H9 (cell line): Measurements from ENCODE around the gene UQCRHL. TPM values are rescaled to one million over a fixed set of nuclear protein-coding genes. Genes with fewer than 3 reads are reported as not detected.
A peak's percentile ranks its signal among the peaks of the same experiment; 100 is the strongest.

ENCODE experiments used
- DNase-seq: peaks from one replicate; pipeline ENCODE4 v3.0.0-alpha.2; 2017
- H2AFZ ChIP-seq: one replicate; pipeline ENCODE4 v1.6.1; 2013; ENCODE audit warnings: mild to moderate bottlenecking, low read length, control low read depth, moderate library complexity
- H2AK5ac ChIP-seq: 2 replicates; pipeline ENCODE4 v1.6.1; 2013; ENCODE audit warnings: low read length, control low read depth, mixed read lengths; ENCODE audit not compliant: insufficient read length
- H2BK120ac ChIP-seq: one replicate; pipeline ENCODE4 v1.6.1; 2013; ENCODE audit warnings: low read depth, mild to moderate bottlenecking, low read length, control low read depth, inconsistent platforms; ENCODE audit not compliant: poor library complexity, severe bottlenecking
- H2BK12ac ChIP-seq: 2 replicates; pipeline ENCODE4 v1.6.1; 2013; ENCODE audit warnings: low read length, control low read depth, mixed read lengths, low read depth; ENCODE audit not compliant: insufficient read length
- H2BK15ac ChIP-seq: 2 replicates; pipeline ENCODE4 v1.6.1; 2013; ENCODE audit warnings: low read depth, low read length, control low read depth
- H2BK20ac ChIP-seq: one replicate; pipeline ENCODE4 v1.6.1; 2013; ENCODE audit warnings: low read depth, mild to moderate bottlenecking, low read length, control low read depth, inconsistent platforms; ENCODE audit not compliant: poor library complexity, severe bottlenecking
- H2BK5ac ChIP-seq: 2 replicates; pipeline ENCODE4 v1.6.1; 2013; ENCODE audit warnings: low read length, control low read depth, mixed read lengths; ENCODE audit not compliant: insufficient read length
- H3K14ac ChIP-seq: 2 replicates; pipeline ENCODE4 v1.6.1; 2013; ENCODE audit warnings: low read length, control low read depth; ENCODE audit not compliant: insufficient read depth
- H3K18ac ChIP-seq: 2 replicates; pipeline ENCODE4 v1.6.1; 2013; ENCODE audit warnings: low read depth, mild to moderate bottlenecking, mixed read lengths, low read length, control low read depth; ENCODE audit not compliant: insufficient read length
- H3K23ac ChIP-seq: 2 replicates; pipeline ENCODE4 v1.6.1; 2013; ENCODE audit warnings: low read length, control low read depth, mixed read lengths, low read depth; ENCODE audit not compliant: insufficient read length
- H3K23me2 ChIP-seq: 2 replicates; pipeline ENCODE4 v1.6.1; 2013; ENCODE audit warnings: low read depth, mild to moderate bottlenecking, mixed read lengths, low read length, control low read depth; ENCODE audit not compliant: insufficient read length, poor library complexity, severe bottlenecking
- H3K27ac ChIP-seq: 2 replicates; pipeline ENCODE4 v1.5.1; 2013; ENCODE audit warnings: low read length, control low read depth, mixed read lengths, low read depth; ENCODE audit not compliant: insufficient read length
- H3K27me3 ChIP-seq: 2 replicates; pipeline ENCODE4 v1.6.1; 2013; ENCODE audit warnings: low read length, control low read depth, inconsistent platforms; ENCODE audit not compliant: insufficient read depth
- H3K4ac ChIP-seq: 2 replicates; pipeline ENCODE4 v1.6.1; 2013; ENCODE audit warnings: low read depth, mild to moderate bottlenecking, control low read depth, inconsistent platforms, low read length, moderate library complexity
- H3K4me1 ChIP-seq: 2 replicates; pipeline ENCODE4 v1.6.1; 2013; ENCODE audit warnings: low read length, control low read depth, inconsistent platforms; ENCODE audit not compliant: insufficient read depth
- H3K4me2 ChIP-seq: 2 replicates; pipeline ENCODE4 v1.6.1; 2013; ENCODE audit warnings: low read length, control low read depth, mixed read lengths; ENCODE audit not compliant: insufficient read length, insufficient read depth
- H3K56ac ChIP-seq: 2 replicates; pipeline ENCODE4 v1.6.1; 2013; ENCODE audit warnings: low read depth, mild to moderate bottlenecking, mixed read lengths, low read length, control low read depth; ENCODE audit not compliant: insufficient read length
- H3K79me1 ChIP-seq: 2 replicates; pipeline ENCODE4 v1.6.1; 2013; ENCODE audit warnings: low read depth, mild to moderate bottlenecking, moderate library complexity, low read length, control low read depth, inconsistent platforms; ENCODE audit not compliant: insufficient read depth, poor library complexity, severe bottlenecking
- H3K79me2 ChIP-seq: 2 replicates; pipeline ENCODE4 v1.6.1; 2013; ENCODE audit warnings: low read length, control low read depth, inconsistent platforms; ENCODE audit not compliant: insufficient read depth
- H3K9ac ChIP-seq: 2 replicates; pipeline ENCODE4 v1.6.1; 2013; ENCODE audit warnings: low read length, control low read depth, mixed read lengths; ENCODE audit not compliant: insufficient read length; ENCODE audit errors: extremely low read depth
- H3K9me3 ChIP-seq: one replicate; pipeline ENCODE4 v1.6.1; 2013; ENCODE audit warnings: low read depth, low read length, inconsistent platforms; ENCODE audit not compliant: control insufficient read depth
- H3T11ph ChIP-seq: one replicate; pipeline ENCODE4 v1.6.1; 2013; ENCODE audit warnings: mild to moderate bottlenecking, low read length, control low read depth, inconsistent platforms
- H4K20me1 ChIP-seq: one replicate; pipeline ENCODE4 v1.6.1; 2013; ENCODE audit not compliant: control insufficient read depth, insufficient read length, insufficient read depth
- H4K5ac ChIP-seq: 2 replicates; pipeline ENCODE4 v1.6.1; 2013; ENCODE audit warnings: low read depth, mild to moderate bottlenecking, mixed read lengths, low read length, control low read depth; ENCODE audit not compliant: insufficient read length
- H4K8ac ChIP-seq: replicated peaks from 2 replicates; pipeline ENCODE4 v1.6.1; 2013; ENCODE audit warnings: low read length, control low read depth, mixed read lengths, low read depth; ENCODE audit not compliant: insufficient read length
- H4K91ac ChIP-seq: 2 replicates; pipeline ENCODE4 v1.6.1; 2013; ENCODE audit warnings: low read depth, mild to moderate bottlenecking, moderate library complexity, mixed read lengths, low read length, control low read depth; ENCODE audit not compliant: insufficient read length
- H3K27ac Mint-ChIP-seq, 3 experiments: 2 replicates in 2 of 3; 3 replicates in 1 of 3; pipeline ENCODE4 v1.8.0; 2020 to 2021; ENCODE audit warnings: mixed read lengths in 3 of 3, mild to moderate bottlenecking in 1 of 3, moderate library complexity in 1 of 3
- H3K27me3 Mint-ChIP-seq: 2 replicates; pipeline ENCODE4 v1.8.0; 2021; ENCODE audit warnings: low read depth, mild to moderate bottlenecking, moderate library complexity, mixed read lengths
- H3K36me3 Mint-ChIP-seq, 3 experiments: 2 replicates in 2 of 3; 3 replicates in 1 of 3; pipeline ENCODE4 v1.8.0; 2020 to 2021; ENCODE audit warnings: low read depth in 3 of 3, mixed read lengths in 3 of 3; ENCODE audit not compliant: insufficient read depth in 1 of 3
- H3K4me1 Mint-ChIP-seq, 2 experiments: 2 replicates each; pipeline ENCODE4 v1.8.0; 2020; ENCODE audit warnings: mixed read lengths in 2 of 2
- H3K4me3 Mint-ChIP-seq, 2 experiments: 2 replicates in 1 of 2; 3 replicates in 1 of 2; pipeline ENCODE4 v1.8.0; 2020 to 2021; ENCODE audit warnings: mild to moderate bottlenecking in 2 of 2, mixed read lengths in 2 of 2, moderate library complexity in 1 of 2
- H3K9me3 Mint-ChIP-seq, 2 experiments: 2 replicates in 1 of 2; 3 replicates in 1 of 2; pipeline ENCODE4 v1.8.0; 2020; ENCODE audit warnings: mild to moderate bottlenecking in 2 of 2, mixed read lengths in 2 of 2, moderate library complexity in 1 of 2
- WGBS: extraction: QIAGEN DNeasy Blood & Tissue Kit; methylation state at CpG from one replicate; pipeline ENCODE4 v1.1.7; 2013; ENCODE audit warnings: missing lambda C conversion rate, low lambda C conversion rate, mixed read lengths; ENCODE audit not compliant: insufficient read length; ENCODE audit errors: extremely low coverage; 5-methylcytosine and 5-hydroxymethylcytosine counted together
- total RNA-seq: library from RNA; stranded (reverse); gene quantifications from 2 replicates; pipeline ENCODE4 v1.2.1, GENCODE V29; 2021
- TF ChIP-seq, protein P1 (sequence below): fragments of 200-600 bp; sonication (generic); conservative IDR thresholded peaks from 3 replicates; pipeline ENCODE4 v1.8.0; 2021; ENCODE audit warnings: antibody characterized with exemption, mild to moderate bottlenecking

The UQCRHL gene
- total RNA-seq, 1 experiment from 2014 or later: 2.0 TPM

DNA sequence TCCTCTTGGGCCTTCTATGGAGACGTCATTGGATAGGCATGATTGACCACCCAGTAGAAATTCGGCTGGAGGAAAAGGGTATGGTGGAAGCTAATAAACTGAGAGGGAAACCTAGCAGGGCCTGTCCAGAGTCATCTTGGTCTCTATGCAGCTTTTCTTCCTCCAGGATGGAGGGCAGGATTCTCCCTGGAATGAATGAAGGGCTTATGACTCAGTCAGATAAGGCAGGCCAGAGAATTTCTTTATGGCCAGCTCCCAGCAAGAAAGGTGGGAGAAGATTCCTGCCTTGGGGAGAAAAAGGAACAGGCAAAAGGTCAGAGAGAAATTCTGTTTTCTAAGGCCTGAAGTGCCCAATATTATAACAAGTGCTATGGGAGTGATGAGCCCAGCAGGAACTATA is 31.7 kb downstream of the UQCRHL start:
- peaks cover 55 to 90% (median 78%) of the 10 kb centered on the region in 3 experiments for H3K36me3 Mint-ChIP-seq
- H3K4ac ChIP-seq: no peak overlapping the region

More for the DNA sequence above, 31.7 kb downstream of the UQCRHL start:
- Mint-ChIP-seq H3K27me3 (no peaks in the 10 kb centered on the region), H3K27ac (peak overlapping the region in 1 of 3 experiments; percentile 79; a peak in 1 of 7 replicates), H3K4me1 (no peaks in the 10 kb centered on the region), H3K9me3 (no peaks in the 10 kb centered on the region), H3K4me3 (no peak overlapping the region)
- Histone ChIP-seq H2BK5ac (no peak overlapping the region), H3K23me2 (no peaks in the 10 kb centered on the region), H4K91ac (no peak overlapping the region), H4K20me1 (no peaks in the 10 kb centered on the region), H3K79me2 (no peaks in the 10 kb centered on the region), H3K18ac (no peak overlapping the region), H3K4me2 (no peak overlapping the region), H2BK20ac (no peak overlapping the region), H2AK5ac (no peak overlapping the region), H2BK12ac (no peak overlapping the region), H3K79me1 (no peaks in the 10 kb centered on the region), H3K9me3 (no peaks in the 10 kb centered on the region), H2AFZ (no peak overlapping the region), H3K9ac (no peak overlapping the region), H3K27me3 (no peaks in the 10 kb centered on the region), H3T11ph (no peak overlapping the region), H3K4me1 (no peaks in the 10 kb centered on the region), H3K14ac (no peak overlapping the region), H2BK15ac (no peak overlapping the region), H3K56ac (no peak overlapping the region), H4K5ac (no peak overlapping the region), H3K27ac (no peak overlapping the region), H4K8ac (no peak overlapping the region), H2BK120ac (no peak overlapping the region), H3K23ac (no peak overlapping the region)
- DNase-seq: no peak
- TF ChIP-seq, protein P1, sequence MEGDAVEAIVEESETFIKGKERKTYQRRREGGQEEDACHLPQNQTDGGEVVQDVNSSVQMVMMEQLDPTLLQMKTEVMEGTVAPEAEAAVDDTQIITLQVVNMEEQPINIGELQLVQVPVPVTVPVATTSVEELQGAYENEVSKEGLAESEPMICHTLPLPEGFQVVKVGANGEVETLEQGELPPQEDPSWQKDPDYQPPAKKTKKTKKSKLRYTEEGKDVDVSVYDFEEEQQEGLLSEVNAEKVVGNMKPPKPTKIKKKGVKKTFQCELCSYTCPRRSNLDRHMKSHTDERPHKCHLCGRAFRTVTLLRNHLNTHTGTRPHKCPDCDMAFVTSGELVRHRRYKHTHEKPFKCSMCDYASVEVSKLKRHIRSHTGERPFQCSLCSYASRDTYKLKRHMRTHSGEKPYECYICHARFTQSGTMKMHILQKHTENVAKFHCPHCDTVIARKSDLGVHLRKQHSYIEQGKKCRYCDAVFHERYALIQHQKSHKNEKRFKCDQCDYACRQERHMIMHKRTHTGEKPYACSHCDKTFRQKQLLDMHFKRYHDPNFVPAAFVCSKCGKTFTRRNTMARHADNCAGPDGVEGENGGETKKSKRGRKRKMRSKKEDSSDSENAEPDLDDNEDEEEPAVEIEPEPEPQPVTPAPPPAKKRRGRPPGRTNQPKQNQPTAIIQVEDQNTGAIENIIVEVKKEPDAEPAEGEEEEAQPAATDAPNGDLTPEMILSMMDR: no peak
- WGBS: no CpG with 5 or more reads among the region's 2 CpGs
